GM21576 (cell line): ENCODE results near the gene ALOX15.
"Not testable (repeated sequence)": the region's sequence is repeated elsewhere in the genome, so short reads cannot be mapped to it uniquely, and the experiment has no call there.

Experiments
- ATAC-seq: cut with Tn5 transposase; IDR thresholded peaks from one replicate; pipeline ENCODE4 v1.9.1; 2021; ENCODE audit warnings: mild to moderate bottlenecking, moderate library complexity; ENCODE audit not compliant: unreplicated experiment

ALOX15 gene

DNA sequence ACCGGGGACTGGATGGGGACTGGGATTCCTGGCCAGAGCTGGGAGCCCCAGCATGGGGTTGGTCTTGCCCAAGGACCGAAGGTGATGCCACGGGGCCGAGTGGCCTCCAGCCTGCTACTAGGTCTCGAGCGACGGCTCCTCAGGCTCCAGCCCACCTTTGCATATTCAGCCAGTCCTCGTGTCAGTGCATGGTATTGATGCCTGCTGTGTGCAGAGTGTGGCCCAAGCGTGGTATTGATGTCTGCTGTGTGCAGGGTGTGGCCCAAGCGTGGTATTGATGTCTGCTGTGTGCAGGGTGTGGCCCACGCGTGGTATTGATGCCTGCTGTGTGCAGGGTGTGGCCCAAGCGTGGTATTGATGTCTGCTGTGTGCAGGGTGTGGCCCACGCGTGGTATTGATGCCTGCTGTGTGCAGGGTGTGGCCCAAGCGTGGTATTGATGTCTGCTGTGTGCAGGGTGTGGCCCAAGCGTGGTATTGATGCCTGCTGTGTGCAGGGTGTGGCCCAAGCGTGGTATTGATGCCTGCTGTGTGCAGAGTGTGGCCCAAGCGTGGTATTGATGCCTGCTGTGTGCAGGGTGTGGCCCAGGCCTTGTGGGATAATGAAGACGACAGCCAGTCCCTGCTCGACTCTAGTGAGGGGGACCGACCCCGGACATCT, 45.7 kb downstream of the ALOX15 start:
- ATAC-seq: not testable (repeated sequence)

DNA sequence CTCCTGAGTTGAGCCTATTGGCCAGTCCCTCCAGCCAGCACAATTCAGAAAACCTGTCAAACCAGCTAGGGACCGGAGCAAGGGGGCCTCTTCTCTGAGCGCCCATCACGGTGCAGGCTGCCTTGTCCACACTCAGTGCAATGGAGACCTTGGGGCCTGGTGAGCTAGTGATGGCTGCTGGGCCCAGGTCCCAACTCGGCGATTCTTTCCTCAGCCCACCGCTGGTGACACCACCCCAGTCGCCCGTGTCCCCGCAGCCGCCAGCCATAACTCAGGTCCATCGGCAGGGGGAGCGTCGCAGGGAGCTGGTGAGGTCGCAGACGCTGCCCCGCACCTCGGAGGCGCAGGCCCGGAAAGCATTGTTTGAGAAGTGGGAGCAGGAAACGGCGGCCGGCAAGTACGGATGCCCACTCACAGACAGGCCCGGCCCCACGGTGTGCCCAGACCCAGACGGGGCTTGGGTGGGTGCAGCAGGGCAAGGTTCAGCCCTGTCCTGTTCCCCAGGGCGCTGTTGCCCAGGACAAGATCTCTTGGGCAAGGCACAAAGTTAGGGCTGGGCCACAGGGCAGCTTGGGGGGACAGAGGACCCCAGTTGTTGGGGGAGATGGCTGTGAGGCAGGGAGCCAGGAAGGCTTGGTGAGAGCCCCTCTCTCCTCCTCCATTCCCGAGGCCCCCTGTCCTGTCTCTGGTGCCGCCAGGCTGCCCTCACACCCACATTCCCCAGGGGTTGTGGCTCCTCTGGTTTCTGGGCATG, 46.4 kb downstream of the ALOX15 start:
- ATAC-seq: no peak

DNA sequence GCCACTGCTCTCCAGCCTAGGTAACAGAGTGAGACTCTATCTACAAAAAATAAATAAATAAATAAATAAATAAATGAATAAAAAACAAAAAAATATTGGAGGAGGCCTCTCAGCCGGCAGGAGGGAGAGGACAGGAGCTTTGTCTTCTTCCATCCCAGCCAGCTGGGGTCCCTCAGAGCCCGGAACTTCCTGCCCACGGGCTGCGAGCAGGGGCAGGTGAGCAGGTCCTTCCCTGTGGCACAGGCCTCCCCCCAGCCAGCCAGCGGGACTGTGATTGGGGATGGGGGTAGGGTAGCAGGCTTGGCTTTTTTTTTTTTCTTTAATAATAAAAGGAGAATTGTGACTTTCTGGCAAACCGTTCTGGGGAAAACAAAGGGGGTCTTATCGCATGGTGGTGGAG, 47.1 kb downstream of the ALOX15 start:
- ATAC-seq: no peak

DNA sequence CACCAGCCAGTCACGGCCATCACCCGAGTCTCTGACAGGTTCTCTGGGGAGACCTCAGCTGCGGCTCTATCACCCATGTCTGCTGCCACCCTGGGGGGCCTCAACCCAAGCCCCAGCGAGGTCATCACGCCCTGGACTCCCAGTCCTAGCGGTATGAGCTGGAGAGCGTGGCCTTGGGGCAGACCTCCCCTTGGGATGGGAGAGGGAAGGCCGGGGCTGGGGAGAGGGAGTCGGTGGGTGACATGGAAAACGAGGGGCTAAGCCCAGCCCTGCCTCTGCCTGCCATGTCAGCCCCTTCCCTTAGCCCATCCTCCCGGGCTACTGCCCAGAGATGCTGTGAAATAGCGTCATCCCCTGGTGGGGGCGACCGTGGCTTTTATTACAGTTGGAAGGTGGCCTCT, 48.5 kb downstream of the ALOX15 start:
- no peak for ATAC-seq

DNA sequence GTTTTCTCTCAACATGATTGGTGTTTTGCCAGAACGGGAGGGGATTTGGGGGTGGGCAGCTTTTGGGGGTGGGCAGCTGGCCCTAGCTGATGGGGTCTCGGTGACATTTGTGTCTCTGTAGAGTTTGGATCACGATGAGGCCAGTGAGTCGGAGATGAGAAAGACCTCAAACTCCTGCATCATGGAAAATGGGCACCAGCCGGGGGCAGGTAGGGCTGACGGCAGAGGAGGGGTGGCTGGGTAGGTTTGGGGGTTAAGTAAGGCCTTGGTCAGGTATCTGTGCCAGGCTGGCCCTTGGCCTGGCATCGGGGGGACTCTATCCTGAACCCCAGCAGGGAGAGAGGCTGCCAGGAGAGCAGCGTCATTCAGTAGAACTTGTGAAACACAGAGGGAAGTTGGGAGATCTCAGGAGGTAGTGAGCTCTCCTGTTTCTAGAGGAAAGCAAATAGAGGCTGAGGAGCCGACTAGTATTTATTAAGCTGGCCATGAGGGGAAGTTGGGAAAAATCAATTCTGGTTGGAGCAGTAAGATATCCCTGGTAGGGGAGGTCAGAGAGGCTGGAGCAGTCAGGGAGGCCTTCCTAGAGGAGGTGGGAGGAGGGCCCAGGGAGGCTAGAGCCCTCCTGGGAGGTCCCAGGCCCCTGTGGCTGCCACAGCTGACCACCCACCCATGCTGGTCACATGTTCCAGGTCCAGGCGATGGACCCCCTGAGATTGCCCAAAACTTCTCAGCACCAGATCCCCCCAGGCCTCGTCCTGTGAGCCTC, 49.1 kb downstream of the ALOX15 start:
- ATAC-seq: no peak

DNA sequence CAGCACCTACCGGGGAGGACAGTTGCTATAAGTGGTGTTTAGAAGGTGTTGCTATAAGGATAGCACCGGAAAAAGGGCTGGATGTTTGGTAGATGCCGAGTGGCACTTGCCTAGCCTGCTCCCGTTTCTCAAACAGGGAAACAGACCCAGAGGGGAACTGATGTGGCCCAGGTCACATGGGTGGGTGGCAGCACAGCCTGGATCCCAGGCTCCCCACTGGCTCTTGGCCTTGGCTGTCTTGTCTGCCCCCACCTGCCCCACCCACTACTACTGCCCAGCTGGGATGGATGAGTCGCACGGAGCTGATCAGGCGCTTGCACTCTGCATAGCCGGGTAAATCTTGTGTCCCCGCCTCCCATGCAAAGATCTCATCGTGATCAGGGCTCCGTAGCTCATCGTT, 49.9 kb downstream of the ALOX15 start:
- ATAC-seq: no peak

DNA sequence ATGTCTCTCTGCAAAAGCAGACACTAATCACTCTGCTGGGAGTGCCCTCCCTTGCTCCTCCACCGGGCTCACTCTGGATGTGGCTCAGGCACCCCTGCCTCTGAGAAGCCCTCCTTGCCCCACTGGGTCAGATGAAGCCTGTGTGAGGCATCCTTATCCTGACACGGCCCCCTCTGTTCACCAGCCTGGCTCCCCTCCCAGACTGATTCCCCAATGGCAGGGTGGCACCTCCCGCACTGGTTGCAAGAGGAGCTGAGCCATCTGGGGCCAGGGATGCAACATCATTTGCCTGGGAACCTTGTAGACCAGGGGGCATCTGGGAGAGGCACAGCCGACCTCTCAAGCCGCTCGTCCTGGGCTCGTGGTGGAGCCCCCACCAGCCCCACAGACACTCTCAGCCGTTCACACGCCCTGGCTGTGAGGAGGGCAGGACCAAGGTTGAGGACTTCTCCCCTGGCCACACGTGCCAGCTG, 50.5 kb downstream of the ALOX15 start:
- no peak for ATAC-seq

DNA sequence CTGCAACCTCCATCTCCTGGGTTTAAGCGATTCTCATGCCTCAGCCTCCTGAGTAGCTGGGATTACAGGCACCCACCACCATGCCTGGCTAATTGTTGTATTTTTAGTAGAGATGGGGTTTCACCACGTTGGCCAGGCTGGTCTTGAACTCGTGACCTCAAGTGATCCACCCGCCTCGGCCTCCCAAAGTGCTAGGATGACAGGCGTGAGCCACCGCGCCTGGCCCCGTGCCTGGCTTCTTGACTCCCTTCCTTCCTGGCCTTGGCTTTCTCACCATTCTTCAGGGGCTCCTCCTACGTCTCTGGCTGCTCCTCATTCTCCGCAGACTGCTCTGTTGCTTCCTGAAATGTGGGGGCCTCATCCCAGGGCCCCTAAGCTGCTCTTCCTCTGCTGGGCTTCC, 51.4 kb downstream of the ALOX15 start:
- ATAC-seq: not testable (repeated sequence)

DNA sequence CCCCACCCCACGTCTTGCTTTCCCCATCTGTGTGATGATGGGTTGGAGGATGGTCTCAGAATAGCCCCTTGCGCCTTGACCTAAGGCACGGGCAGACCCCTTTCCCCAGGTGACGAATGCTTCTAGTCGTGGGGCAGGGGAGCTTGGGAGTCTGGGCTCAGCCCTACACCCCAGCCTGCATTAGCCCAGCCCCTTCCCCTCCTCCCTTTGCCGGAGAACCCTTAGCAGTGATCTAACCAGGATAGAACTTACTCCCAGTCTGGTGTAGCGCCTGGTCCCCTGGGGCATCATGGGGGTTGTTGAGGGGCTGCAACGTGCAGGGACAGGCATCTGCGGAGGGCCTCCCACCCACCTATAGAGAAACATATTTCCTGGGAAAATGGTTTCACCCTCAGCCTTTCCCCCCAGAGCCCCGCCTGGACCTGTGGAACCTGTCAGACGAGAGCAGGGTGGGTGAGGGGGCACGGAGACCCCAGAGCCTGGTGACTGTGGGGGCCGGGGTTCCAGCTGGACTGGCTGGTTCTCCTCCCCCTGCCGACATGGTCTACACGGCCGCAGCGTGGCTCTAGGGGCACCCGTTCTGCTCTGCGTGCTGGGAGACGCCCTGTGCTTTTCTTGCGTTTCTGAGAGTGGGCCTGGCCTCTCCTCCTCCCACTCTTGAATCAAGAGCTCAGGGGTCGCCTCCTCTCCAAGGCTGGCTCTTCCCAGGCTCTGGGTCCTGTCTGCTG, 52.4 kb downstream of the ALOX15 start:
- ATAC-seq: no peak

DNA sequence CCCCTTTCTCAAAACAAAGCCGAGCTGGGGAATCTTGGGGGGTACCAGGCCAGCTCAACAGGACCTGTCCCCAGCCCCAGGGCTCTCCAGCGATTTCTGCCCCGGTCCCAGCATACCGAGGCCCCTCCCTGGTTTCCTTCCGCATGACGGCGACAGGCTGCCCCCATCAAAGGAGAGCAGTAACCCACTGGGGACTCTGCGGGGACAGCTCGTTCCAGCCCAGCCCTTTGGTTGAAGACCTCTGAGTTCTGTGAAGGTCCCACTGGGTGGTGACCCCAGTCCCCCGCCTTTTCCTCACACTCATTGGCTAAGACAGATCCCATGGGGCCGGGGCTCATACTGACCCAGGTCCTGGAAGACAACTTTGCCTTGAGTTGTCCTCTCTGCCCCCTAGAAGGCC, 53.1 kb downstream of the ALOX15 start:
- no peak for ATAC-seq

DNA sequence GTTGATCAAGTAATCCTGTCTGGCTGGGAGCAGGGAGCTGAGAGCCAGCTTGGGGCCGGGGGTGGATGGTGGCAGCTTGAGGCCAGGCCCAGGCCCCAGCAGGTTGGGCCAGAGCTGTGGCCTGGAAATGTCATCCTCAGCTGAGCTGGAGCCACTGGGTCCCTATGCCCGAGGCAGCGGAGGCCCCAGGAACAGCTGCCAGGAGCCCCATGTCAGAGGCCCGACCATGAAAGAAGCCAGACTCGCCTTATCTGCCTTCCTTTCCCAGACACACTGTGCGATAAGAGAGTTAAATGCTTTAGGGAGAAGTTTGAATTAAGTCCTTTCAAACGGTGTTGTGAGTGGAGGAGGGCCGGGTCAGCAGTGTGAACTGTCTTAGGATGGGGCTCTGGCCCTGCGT, 53.7 kb downstream of the ALOX15 start:
- no peak for ATAC-seq

DNA sequence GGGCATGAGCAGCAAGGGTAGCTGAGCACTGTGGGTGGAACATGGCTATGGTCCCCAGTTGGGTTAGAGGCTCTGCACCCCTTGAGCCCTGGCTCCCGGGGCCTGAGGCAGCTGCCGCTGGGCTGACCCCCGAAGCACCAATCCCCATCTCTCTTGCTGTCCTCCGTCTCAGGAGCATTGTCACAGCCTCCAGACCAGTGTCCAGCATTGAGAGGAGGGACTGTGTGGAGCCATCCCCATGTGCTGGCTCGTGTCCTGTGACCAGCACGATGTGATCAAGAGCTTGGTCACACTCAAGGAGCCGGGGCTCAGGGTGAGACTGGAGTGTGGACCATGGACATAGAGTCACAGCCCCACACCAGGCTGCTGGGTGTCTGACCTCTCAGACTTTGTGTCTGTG, 54.3 kb downstream of the ALOX15 start:
- no peak for ATAC-seq

DNA sequence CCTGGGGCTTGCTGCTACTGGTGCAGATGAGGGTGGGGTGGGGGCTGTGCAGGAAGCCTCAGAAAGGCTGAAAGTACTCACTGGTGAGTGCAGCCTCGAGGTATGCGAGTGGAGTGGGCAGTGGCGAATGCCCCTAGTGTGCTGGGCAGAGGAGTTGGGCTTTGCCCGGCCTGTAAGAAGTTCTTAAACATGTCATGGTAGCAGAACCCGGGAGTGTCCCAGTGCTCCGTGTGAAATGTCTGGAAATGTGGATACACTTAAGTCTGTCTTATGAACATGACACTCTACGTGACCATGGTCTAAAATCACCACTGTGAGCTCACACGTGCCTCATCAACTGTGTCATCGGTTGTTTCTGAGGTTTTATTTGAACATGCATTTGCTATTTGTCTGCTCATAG, 55.4 kb downstream of the ALOX15 start:
- no peak for ATAC-seq

DNA sequence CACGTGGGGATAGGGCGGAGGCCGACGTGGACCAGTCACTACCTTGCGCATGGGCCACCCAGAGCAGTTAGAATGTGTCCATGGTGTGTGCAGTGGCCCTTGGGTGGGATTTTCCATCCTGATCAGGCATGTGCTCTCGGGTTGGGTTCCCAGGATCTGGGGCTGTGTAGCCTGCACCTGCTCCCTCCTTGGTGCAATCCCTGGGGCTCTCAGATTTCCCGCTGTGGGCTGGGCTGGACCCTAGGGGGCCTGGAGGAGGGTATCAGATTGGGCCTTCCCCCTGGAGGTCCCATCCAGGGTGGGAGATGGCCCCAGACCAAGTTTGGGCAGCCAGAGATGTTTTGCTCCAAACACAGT, 55.9 kb downstream of the ALOX15 start:
- ATAC-seq: no peak

DNA sequence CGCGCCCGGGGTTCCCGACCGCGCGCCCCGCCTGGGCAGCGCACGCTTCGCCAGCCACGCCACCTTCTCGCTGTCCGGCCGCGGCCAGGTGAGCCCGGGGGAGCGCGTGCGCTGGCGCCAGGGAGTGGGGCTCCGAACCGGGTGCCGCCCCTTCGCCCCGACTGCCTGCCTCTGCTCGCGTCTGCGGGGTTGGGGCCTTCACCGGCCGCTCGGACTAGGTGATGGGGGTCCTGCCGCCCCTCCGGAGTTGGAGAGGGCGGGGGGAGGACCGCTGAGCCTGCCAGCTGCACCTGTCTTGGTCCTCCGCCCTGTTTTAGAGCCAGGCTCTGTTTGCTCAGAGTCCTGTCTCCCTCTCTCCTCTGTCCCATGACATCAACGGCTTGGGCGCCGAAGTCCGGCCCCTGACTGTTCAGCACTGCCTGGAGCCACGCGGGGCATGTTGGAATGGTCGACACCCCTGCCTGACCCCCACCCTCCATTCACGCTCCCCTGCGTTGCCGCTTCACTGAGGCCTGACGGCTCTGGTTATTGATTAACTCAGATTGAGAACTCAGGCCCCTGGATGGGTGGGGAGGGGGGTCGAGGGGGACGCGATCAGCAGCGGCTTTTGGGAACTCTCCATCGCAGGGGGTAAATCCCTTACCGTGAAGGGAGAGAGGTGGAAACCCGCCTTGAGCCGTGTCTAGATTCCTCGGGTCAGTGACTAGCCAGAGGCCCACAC, 56.4 kb downstream of the ALOX15 start:
- no peak for ATAC-seq

DNA sequence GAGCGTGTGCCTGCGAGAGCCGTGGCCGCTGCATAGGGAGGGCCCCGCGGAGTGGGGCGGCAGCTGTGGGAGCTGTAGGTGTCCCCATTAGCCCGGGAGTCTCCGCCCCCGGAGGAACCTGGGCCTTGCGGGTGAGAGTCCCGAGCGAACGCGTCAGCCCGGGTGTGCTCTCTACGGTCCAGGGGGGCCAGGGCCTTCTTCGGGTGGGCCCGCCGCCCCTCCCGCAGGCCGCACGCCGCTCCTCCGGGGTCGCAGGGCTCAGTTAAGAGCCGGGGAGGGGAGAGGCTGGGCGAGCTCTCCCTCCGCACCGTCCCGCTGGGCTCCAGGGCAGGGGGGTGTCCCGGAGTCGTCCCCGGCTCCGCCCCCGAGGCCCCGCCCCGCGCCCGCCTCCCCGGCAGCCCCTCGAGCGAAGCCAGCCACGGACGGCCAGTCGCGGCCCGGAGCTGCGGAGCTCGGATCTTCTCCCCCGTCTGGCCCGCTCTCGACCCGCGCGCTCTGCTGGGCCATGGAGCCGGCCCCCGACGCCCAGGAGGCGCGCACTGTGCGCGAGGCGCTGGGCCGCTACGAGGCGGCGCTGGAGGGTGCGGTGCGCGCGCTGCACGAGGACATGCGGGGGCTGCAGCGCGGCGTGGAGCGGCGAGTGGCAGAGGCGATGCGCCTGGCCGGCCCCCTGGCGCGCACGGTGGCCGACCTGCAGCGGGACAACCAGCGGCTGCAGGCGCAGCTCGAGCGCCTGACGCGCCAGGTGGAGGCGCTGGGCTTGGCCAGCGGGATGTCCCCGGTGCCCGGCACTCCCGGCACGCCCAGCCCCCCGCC, 57.2 kb downstream of the ALOX15 start, which contains the start of gene SMTNL2:
SMTNL2 (plus strand) TSS at position 429 of the 816 bp plus-strand sequence; CDS start at position 506, 77 bp downstream.
- no peak for ATAC-seq

DNA sequence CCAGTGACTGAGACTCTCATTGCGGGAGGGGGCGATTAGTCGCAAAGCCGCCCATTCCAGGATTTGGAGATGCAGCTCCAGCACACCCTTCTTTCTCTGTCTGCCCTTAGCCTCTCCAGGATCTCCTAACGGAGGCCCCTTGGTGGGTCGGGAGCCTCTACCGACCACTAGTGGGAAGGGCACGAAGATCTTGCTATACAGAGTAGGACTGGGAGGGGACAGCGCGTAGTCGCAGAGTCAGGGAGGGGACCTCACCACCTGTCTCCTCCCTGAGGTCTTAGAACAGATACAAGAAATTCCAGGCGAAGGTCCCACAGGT, 57.7 kb downstream of the ALOX15 start:
- no peak for ATAC-seq

DNA sequence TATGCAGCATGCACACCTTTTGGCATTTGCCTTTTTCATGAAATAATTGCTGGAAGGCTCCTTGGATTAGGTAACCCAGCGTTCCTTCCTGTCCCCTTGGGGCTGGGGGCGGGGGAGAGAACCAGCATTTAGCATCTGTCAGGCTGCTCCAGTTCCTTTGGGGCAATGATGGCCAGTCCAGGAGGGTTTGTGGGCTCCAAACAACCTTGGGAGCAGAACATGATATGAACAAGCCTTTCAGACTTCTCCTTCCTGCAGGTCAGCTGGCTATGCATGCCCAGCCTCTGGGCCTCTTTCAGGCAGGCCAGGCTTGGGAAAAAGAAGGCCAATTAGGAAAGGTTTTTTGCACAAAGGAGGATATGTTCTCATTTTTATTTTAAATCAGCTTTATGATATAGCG, 58.3 kb downstream of the ALOX15 start:
- no peak for ATAC-seq

DNA sequence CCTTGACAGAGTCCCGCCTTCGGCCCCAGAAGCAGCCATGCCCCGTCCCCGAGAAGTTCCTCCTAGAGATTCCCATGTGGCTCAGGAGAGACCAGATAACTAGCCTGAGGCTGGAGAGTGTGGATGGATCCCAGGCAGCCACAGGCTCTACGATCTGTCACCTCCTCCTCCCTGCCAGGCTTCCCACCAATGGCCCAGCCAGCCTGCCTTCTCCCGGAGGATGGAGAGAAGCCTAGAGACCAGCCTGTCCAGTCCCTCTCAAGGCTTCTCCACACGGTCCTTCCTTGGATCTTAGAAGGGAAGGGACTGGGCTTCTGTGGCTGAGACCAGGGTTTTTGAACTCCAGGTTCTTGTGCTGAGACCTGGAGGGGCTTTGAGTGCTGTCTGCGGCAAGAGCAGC, 58.8 kb downstream of the ALOX15 start:
- no peak for ATAC-seq

DNA sequence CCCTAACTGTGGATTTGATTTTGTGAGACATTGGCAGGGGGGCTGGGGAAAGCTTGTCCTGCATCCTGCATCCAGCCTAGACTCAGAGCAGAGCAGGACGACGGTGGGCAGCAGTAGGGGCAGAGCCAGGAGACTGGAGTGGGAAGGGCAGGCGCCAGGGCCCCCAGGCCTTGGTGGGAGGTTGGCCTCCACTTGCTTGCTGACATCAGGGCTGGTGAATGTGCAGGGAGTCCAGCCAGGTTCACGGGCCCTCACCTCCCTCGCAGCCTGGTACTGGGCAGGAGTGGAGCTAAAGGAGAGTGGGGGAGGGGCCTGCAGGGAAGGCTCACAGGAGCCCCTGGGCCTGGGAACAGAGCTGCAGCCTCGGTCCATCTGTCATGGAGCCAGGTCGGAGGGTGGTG, 59.4 kb downstream of the ALOX15 start:
- ATAC-seq: no peak
